GM23338 (cell line): ENCODE results near the gene OBSL1. TPM values are rescaled to one million over a fixed set of nuclear protein-coding genes. Genes with fewer than 3 reads are reported as not detected.

Experiments used
- ATAC-seq: fragments of 200-7000 bp; cut with Tn5 transposase; 3 replicates; pipeline ENCODE4 v1.9.1; 2020
- DNase-seq: peaks from one replicate; pipeline ENCODE4 v3.0.0-alpha.2; 2015; ENCODE audit warnings: low spot score
- H2AFZ ChIP-seq: fragments of 200-600 bp; sonication (generic); 2 replicates; pipeline ENCODE4 v1.8.0; 2016; ENCODE audit warnings: antibody characterized with exemption, mild to moderate bottlenecking, moderate library complexity
- H3F3A ChIP-seq: fragments of 200-600 bp; sonication (generic); replicated peaks from 2 replicates; pipeline ENCODE4 v1.8.0; 2017; ENCODE audit warnings: antibody characterized with exemption, mixed run types, low read depth
- H3K27ac ChIP-seq: fragments of 200-600 bp; sonication (generic); 2 replicates; pipeline ENCODE4 v1.6.1; 2016; ENCODE audit warnings: low read depth
- H3K27me3 ChIP-seq: fragments of 200-600 bp; sonication (generic); 2 replicates; pipeline ENCODE4 v1.8.0; 2016; ENCODE audit warnings: mild to moderate bottlenecking, mixed run types, moderate library complexity; ENCODE audit not compliant: insufficient read depth
- H3K36me3 ChIP-seq: fragments of 200-600 bp; sonication (generic); 2 replicates; pipeline ENCODE4 v1.8.0; 2016; ENCODE audit warnings: mild to moderate bottlenecking; ENCODE audit not compliant: insufficient read depth
- H3K4me1 ChIP-seq: fragments of 200-600 bp; sonication (generic); 2 replicates; pipeline ENCODE4 v1.8.0; 2016; ENCODE audit warnings: mild to moderate bottlenecking, moderate library complexity; ENCODE audit not compliant: insufficient read depth
- H3K4me2 ChIP-seq: fragments of 200-600 bp; sonication (generic); 2 replicates; pipeline ENCODE4 v1.7.1; 2017; ENCODE audit warnings: mixed run types
- H3K4me3 ChIP-seq: fragments of 200-600 bp; sonication (generic); 2 replicates; pipeline ENCODE4 v1.6.1; 2016; ENCODE audit warnings: mixed run types
- H3K79me2 ChIP-seq: fragments of 200-600 bp; sonication (generic); replicated peaks from 2 replicates; pipeline ENCODE4 v1.8.0; 2017; ENCODE audit warnings: mild to moderate bottlenecking; ENCODE audit not compliant: insufficient read depth
- H3K9me2 ChIP-seq: fragments of 200-600 bp; sonication (generic); 2 replicates; pipeline ENCODE4 v1.8.0; 2017; ENCODE audit not compliant: insufficient read depth
- H4K20me1 ChIP-seq: fragments of 200-600 bp; sonication (generic); replicated peaks from 2 replicates; pipeline ENCODE4 v1.8.0; 2017; ENCODE audit warnings: mild to moderate bottlenecking; ENCODE audit not compliant: insufficient read depth
- H3K27ac Mint-ChIP-seq: 2 replicates; pipeline ENCODE4 v1.8.0; 2020; ENCODE audit warnings: inconsistent platforms, mild to moderate bottlenecking, moderate library complexity, mixed read lengths
- H3K27me3 Mint-ChIP-seq: 3 replicates; pipeline ENCODE4 v1.8.0; 2022; ENCODE audit warnings: low read depth, mild to moderate bottlenecking, moderate library complexity, mixed read lengths, inconsistent platforms; ENCODE audit not compliant: insufficient read depth, poor library complexity
- H3K36me3 Mint-ChIP-seq: 3 replicates; pipeline ENCODE4 v1.8.0; 2021; ENCODE audit warnings: low read depth, mild to moderate bottlenecking, inconsistent platforms, moderate library complexity, mixed read lengths
- H3K4me1 Mint-ChIP-seq: 3 replicates; pipeline ENCODE4 v1.8.0; 2020; ENCODE audit warnings: mild to moderate bottlenecking, inconsistent platforms, mixed read lengths
- H3K4me3 Mint-ChIP-seq: 3 replicates; pipeline ENCODE4 v1.8.0; 2021; ENCODE audit warnings: moderate library complexity, mild to moderate bottlenecking, inconsistent platforms, mixed read lengths
- H3K9me3 Mint-ChIP-seq: 3 replicates; pipeline ENCODE4 v1.8.0; 2020; ENCODE audit warnings: moderate library complexity, mild to moderate bottlenecking, inconsistent platforms, mixed read lengths
- CREB1 ChIP-seq: fragments of 250-450 bp; sonication (Bioruptor Pico); IDR thresholded peaks from 2 replicates; pipeline ENCODE4 v1.5.0; 2020; ENCODE audit warnings: low read depth, mild to moderate bottlenecking, moderate library complexity
- CTCF ChIP-seq, 2 experiments: fragments of 200-600 bp in 1 of 2; sonication (generic) in 1 of 2; conservative IDR thresholded peaks; 2 replicates each; pipeline versions ENCODE4 v1.5.1 to v1.6.1; 2016 to 2017; ENCODE audit warnings: antibody characterized with exemption in 2 of 2, low read depth in 2 of 2, mild to moderate bottlenecking in 2 of 2, moderate library complexity in 1 of 2
- ETS1 ChIP-seq: IDR thresholded peaks from 2 replicates; pipeline ENCODE4 v1.6.1; 2016; ENCODE audit warnings: antibody characterized with exemption
- EZH2 ChIP-seq: fragments of 200-600 bp; sonication (generic); IDR thresholded peaks from one replicate; pipeline ENCODE4 v1.8.0; 2017; ENCODE audit warnings: antibody characterized with exemption, mild to moderate bottlenecking, low read depth; ENCODE audit not compliant: unreplicated experiment
- EZH2phosphoT487 ChIP-seq: fragments of 200-600 bp; sonication (generic); IDR thresholded peaks from one replicate; pipeline ENCODE4 v1.8.1; 2018; ENCODE audit warnings: antibody characterized with exemption; ENCODE audit not compliant: unreplicated experiment
- JUNB ChIP-seq: IDR thresholded peaks from one replicate; pipeline ENCODE4 v1.6.1; 2016; ENCODE audit warnings: antibody characterized with exemption; ENCODE audit not compliant: unreplicated experiment
- NANOG ChIP-seq: IDR thresholded peaks from 2 replicates; pipeline ENCODE4 v1.6.1; 2016; ENCODE audit warnings: antibody characterized with exemption, borderline replicate concordance
- POLR2AphosphoS5 ChIP-seq: IDR thresholded peaks from 2 replicates; pipeline ENCODE4 v1.6.1; 2016; ENCODE audit warnings: antibody characterized with exemption, low read depth
- STAT1 ChIP-seq: IDR thresholded peaks from one replicate; pipeline ENCODE4 v1.6.1; 2016; ENCODE audit warnings: antibody characterized with exemption; ENCODE audit not compliant: unreplicated experiment
- ZNF114 ChIP-seq: fragments of 250-450 bp; sonication (Bioruptor Pico); IDR thresholded peaks from 2 replicates; pipeline ENCODE4 v1.5.0; 2020; ENCODE audit warnings: mild to moderate bottlenecking, moderate library complexity
- ZNF331 ChIP-seq: fragments of 250-450 bp; sonication (Bioruptor Pico); IDR thresholded peaks from 2 replicates; pipeline ENCODE4 v1.5.0; 2020; ENCODE audit warnings: low read depth, mild to moderate bottlenecking, moderate library complexity
- polyA plus RNA-seq: library from polyadenylated mRNA; unstranded; fragments of >200 nt; fragmentation: Nextera tagmentation; extraction: Ambion mirVana; gene quantifications from 2 replicates; pipeline ENCODE4 v1.2.1, GENCODE V29; 2016
- total RNA-seq: library from RNA; depleted of rRNA; stranded (reverse); fragments of >200 nt; shearing (Covaris generic); gene quantifications from 2 replicates; pipeline ENCODE4 v1.2.3, GENCODE V29; 2014
- TF ChIP-seq, protein P1 (sequence below): IDR thresholded peaks from one replicate; pipeline ENCODE4 v1.6.1; 2018; ENCODE audit warnings: antibody characterized with exemption; ENCODE audit not compliant: unreplicated experiment

Gene OBSL1
- total and polyA plus RNA-seq, 2 experiments from 2014 or later: 94.9 to 207 TPM

DNA sequence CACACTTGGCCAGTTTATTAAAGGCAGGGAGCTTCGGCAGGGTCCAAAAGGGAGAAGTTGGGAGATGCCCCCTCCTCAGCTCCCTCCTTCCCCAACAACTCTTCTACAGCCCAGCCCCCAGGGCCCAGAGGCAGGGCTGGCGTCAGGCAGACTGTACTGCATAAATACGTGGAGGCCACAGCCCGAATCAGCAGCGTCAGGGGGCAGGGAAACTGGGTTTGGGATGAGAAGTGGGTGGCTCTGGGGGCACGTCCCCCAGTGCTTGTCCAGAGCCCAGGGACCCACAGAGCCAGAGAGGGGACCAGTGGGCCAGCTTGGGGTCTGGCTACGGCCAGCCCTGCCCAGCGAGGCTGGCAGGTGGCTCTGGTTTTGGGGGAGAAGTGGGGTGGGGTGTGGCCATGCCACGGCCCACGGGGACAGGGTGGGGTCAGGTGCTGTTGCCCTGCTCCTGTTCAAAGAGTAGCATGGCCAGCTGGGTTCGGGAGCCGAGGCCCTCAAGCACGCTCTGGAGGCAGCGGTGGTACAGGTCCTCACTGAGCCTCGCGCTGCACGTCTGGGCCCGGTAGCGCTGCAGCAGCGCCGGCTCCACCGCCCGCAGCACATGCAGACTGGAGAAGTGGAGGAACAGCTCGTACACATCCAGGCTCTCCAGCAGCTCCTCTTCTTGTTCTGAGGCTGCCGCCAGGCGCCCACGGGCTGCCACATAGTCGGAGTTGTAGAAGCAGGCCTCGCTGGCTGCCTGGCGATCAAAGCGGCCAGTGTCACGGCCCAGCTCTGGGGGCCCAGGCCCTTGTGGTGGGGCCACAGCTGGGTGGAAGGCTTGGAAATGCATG, 32.2 kb downstream of the OBSL1 start (continued):
- TF ChIP-seq ETS1: no peak
- TF ChIP-seq ZNF331 (CRISPR knock-in tag): no peak
- no peak for TF ChIP-seq STAT1
- no peak for TF ChIP-seq EZH2

GRCh38 chr2:219538504-219538951, 32.8 kb downstream of the OBSL1 start:
- Mint-ChIP-seq H3K4me1 (peaks cover 36% of the 10 kb centered on the region), H3K4me3 (no peak overlapping the region; the same call in 2 of the 3 replicates), H3K27me3 (peaks cover 30% of the 10 kb centered on the region), H3K36me3 (peaks cover 30% of the 10 kb centered on the region), H3K9me3 (no peaks in the 10 kb centered on the region; the same call in 2 of the 3 replicates), H3K27ac (no peak overlapping the region; the same call in 1 of the 2 replicates)
- Histone ChIP-seq H3K36me3 (peaks cover 9% of the 10 kb centered on the region), H3K9me2 (no peaks in the 10 kb centered on the region), H3K27me3 (peaks cover 6% of the 10 kb centered on the region; the same call in 1 of the 2 replicates), H3K27ac (0 out of 2 replicates have a peak overlapping the region, but pooled peaks have one; percentile 55), H4K20me1 (peaks cover 18% of the 10 kb centered on the region), H3K4me1 (peaks cover 29% of the 10 kb centered on the region), H3K4me2 (peak overlapping the region; percentile 69; the same call in 1 of the 2 replicates), H3K4me3 (peak overlapping the region; percentile 17; the same call in 1 of the 2 replicates), H3F3A (peaks cover 19% of the 10 kb centered on the region; the same call in 1 of the 2 replicates), H2AFZ (no peak overlapping the region), H3K79me2 (peaks cover 14% of the 10 kb centered on the region)
- ATAC-seq (peak; percentile 2), DNase-seq (no peak)
- TF ChIP-seq ZNF114 (CRISPR knock-in tag): no peak
- TF ChIP-seq, protein P1, sequence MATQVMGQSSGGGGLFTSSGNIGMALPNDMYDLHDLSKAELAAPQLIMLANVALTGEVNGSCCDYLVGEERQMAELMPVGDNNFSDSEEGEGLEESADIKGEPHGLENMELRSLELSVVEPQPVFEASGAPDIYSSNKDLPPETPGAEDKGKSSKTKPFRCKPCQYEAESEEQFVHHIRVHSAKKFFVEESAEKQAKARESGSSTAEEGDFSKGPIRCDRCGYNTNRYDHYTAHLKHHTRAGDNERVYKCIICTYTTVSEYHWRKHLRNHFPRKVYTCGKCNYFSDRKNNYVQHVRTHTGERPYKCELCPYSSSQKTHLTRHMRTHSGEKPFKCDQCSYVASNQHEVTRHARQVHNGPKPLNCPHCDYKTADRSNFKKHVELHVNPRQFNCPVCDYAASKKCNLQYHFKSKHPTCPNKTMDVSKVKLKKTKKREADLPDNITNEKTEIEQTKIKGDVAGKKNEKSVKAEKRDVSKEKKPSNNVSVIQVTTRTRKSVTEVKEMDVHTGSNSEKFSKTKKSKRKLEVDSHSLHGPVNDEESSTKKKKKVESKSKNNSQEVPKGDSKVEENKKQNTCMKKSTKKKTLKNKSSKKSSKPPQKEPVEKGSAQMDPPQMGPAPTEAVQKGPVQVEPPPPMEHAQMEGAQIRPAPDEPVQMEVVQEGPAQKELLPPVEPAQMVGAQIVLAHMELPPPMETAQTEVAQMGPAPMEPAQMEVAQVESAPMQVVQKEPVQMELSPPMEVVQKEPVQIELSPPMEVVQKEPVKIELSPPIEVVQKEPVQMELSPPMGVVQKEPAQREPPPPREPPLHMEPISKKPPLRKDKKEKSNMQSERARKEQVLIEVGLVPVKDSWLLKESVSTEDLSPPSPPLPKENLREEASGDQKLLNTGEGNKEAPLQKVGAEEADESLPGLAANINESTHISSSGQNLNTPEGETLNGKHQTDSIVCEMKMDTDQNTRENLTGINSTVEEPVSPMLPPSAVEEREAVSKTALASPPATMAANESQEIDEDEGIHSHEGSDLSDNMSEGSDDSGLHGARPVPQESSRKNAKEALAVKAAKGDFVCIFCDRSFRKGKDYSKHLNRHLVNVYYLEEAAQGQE: no peak
- no peak for TF ChIP-seq EZH2phosphoT487
- no peak for TF ChIP-seq POLR2AphosphoS5
- TF ChIP-seq CTCF (conservative IDR thresholded peaks at IDR 0.05; ENCODE audit: low read depth in 2 of 2): no peak
- no peak for TF ChIP-seq ETS1
- no peak for TF ChIP-seq ZNF331 (CRISPR knock-in tag)
- TF ChIP-seq JUNB: no peak
- no peak for TF ChIP-seq NANOG
- no peak for TF ChIP-seq CREB1 (CRISPR knock-in tag)
- no peak for TF ChIP-seq EZH2
